Liver (tissue), 3 donors: ENCODE data around the gene CTTNBP2.

ENCODE experiments used
- CTCF ChIP-seq: fragments of 150-350 bp; IDR thresholded peaks from 2 replicates; pipeline ENCODE4 v1.5.1; 2017; ENCODE audit warnings: improper control_type of control experiment, low read depth, low read length; ENCODE audit not compliant: missing input control
- RAD21 ChIP-seq, 2 donors: IDR thresholded peaks; 2 replicates each; pipeline ENCODE4 v1.6.1; 2016; ENCODE audit warnings: antibody characterized with exemption in 2 of 2, mild to moderate bottlenecking in 2 of 2
- REST ChIP-seq: IDR thresholded peaks from 2 replicates; pipeline ENCODE4 v1.6.1; 2016; ENCODE audit warnings: antibody characterized with exemption, mild to moderate bottlenecking
- donor health status: healthy.
- donor health status: healthy.

DNA sequence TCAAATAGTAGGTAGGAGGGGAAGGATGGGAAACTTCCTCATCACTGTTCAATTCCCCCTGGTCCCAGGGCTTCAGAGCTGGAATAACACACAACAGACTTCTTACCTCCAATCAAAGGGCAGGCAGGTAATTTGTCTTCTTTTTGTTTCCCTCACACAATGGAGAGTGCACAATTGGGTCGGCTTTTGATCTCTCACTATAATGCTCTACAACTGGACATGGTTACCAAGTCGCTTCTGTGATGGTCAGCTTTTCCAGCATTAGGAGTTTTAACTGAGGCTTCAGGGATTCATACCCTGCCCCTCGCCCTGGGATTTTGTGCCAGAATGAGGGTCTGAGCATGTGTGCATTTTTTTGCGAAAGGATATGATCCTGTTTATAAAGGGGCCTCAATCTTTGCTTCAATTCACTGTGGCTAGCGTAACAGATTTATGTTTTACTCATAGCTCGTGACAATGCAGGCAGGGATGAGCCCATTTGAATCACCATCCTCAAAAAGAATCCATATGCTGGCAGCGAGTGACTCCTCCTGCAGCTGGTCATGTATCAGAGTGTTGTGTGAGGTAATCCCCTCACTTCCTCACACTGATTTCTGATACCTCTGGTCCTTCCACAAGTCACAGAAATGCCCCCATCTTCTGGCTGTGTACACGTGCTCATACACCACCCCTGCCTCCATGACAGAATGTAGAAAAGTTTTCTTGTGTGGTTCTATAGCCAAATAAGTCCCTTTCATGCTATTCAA, 189.6 kb downstream of the CTTNBP2 start:
- TF ChIP-seq CTCF (no peak), REST (no peak), RAD21 (IDR thresholded peaks at IDR 0.05) (no peak)
